ENCODE results near the gene TRIM52. TPM values are rescaled to one million over a fixed set of nuclear protein-coding genes. Genes with fewer than 3 reads are reported as not detected.

The TRIM52 gene
- total and polyA plus RNA-seq, 9 of the 15 experiments (the other 6 are each of a cell fraction or from before 2014, with no cell fraction given): 3.3 to 21.9 (median 13.5) TPM

DNA sequence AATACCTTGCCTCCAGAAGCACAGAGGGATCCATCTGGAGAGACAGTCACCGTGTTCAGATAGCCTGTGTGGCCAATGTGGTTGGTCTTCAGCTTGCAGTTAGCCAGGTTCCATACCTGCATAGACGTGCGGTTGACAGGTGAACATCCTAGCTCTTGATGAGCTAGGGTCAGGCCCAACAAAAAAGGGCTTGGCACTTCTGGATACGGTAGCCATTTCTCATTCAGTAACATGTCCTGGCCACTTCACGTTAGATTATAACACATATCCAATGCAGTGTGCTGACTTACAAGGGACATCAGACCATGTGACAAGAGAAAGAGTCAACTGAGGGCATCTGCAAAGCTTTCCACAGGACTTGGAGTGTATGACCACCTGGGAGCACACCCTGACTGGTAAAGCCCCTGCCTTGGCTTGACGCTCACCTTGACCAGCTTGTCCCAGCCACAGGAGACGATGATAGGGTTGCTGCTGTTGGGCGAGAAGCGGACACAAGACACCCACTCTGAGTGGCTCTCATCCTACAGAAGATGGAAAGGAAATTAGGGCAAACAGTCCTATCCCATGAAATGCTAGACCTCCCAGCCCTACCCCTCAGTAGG lies 21.8 kb downstream of the TRIM52 start:
- WGBS (ENCODE audit: insufficient coverage, low coverage, missing lambda C conversion rate): 92% methylated on average over 9 of the region's 9 CpGs
- H3K36me3 ChIP-seq (ENCODE audit: control insufficient read depth, insufficient read depth, low read length): peaks cover 91% of the 10 kb centered on the region
- no peaks in the 10 kb centered on the region for H3K9me3 ChIP-seq (replicated peaks; ENCODE audit: control insufficient read depth, insufficient read depth, low read depth, low read length)
- H4K20me1 ChIP-seq (replicated peaks; ENCODE audit: control insufficient read depth, insufficient read depth, low read length): peaks cover 67% of the 10 kb centered on the region
- no peak overlapping the region for H3K4me3 ChIP-seq
- POLR2A ChIA-PET: interaction anchor here (0.6 to 17.5 kb wide), 5 partner anchors 8 to 1386 kb away, joined by 3 to 185 read pairs (median 4); partner anchors contain the start of gene TRIM52
- peak overlapping the region; percentile 38 for H3K4me2 ChIP-seq (ENCODE audit: insufficient read depth, low read length)
- intact Hi-C loops (cut with micrococcal nuclease): no loop called here
- no peak for DNase-seq (ENCODE audit: extremely low read depth in 1 of 4, low spot score in 3 of 4)
- H3K27ac ChIP-seq (ENCODE audit: extremely low read depth, low read depth, low read length): peak overlapping the region; percentile 41; the same call in 2 of the 3 replicates
- peaks cover 69% of the 10 kb centered on the region for H3K79me2 ChIP-seq (ENCODE audit: control insufficient read depth, insufficient read depth, low read length)
- no peak for FAIRE-seq
- H3K4me1 ChIP-seq (replicated peaks in 1 of 2; ENCODE audit: control insufficient read depth in 2 of 2, insufficient read depth in 2 of 2, low read length in 2 of 2): peaks cover 19 to 35% of the 10 kb centered on the region in 2 experiments; a peak in 4 of 5 replicates
- in situ Hi-C loops (cut with MboI): no loop called here
- no TSS peak for BruUV-seq (replicated peaks)
- H3K9me1 ChIP-seq (ENCODE audit: control insufficient read depth, insufficient read depth, low read length): peaks cover 8% of the 10 kb centered on the region
- peak overlapping the region in 1 of 2 experiments; percentile 80; a peak in 2 of 4 replicates for H3K9ac ChIP-seq (ENCODE audit: insufficient read depth in 1 of 2, low read depth in 2 of 2, low read length in 2 of 2)
- CTCF ChIA-PET (ENCODE audit: low intra/inter-chr PET ratio): no interaction called here
- no peaks in the 10 kb centered on the region for H3K27me3 ChIP-seq (ENCODE audit: control insufficient read depth in 2 of 2, insufficient read depth in 2 of 2, low read length in 2 of 2)
- ATAC-seq: no peak
- H2AFZ ChIP-seq (ENCODE audit: low read depth, low read length): no peak overlapping the region
- TF ChIP-seq NFRKB (IDR thresholded peaks at IDR 0.05; ENCODE audit: low read depth) (no peak), ZNF311 (CRISPR knock-in tag; IDR thresholded peaks at IDR 0.05) (no peak), SRSF3 (IDR thresholded peaks at IDR 0.05; ENCODE audit: insufficient read depth, low read length) (no peak), POLR2AphosphoS2 (IDR thresholded peaks at IDR 0.05; ENCODE audit: low read length) (peak; percentile 82; the same call in 1 of the 2 replicates), SAP30 (IDR thresholded peaks at IDR 0.05; ENCODE audit: borderline replicate concordance, insufficient read depth, low read depth, low read length, poor library complexity, severe bottlenecking) (no peak), FUS (optimal IDR thresholded peaks at IDR 0.05; ENCODE audit: low read depth, low read length) (no peak), RBFOX2 (IDR thresholded peaks at IDR 0.05; ENCODE audit: low read depth, low read length) (no peak), ZC3H11A (IDR thresholded peaks at IDR 0.05; ENCODE audit: low read depth, low read length) (no peak), TGIF2 (CRISPR knock-in tag; IDR thresholded peaks at IDR 0.05) (no peak), MYC (IDR thresholded peaks at IDR 0.05; ENCODE audit: low read depth, low read length) (no peak), MYC (CRISPR knock-in tag; IDR thresholded peaks at IDR 0.05; ENCODE audit: borderline replicate concordance, low read depth) (no peak), FOXK2 (conservative IDR thresholded peaks at IDR 0.05 in 1 of 2, IDR thresholded peaks at IDR 0.05 in 1 of 2; ENCODE audit: low read depth in 2 of 2) (no peak), ZNF23 (CRISPR knock-in tag; IDR thresholded peaks at IDR 0.05) (no peak), ZZZ3 (IDR thresholded peaks at IDR 0.05) (no peak), MTF1 (CRISPR knock-in tag; IDR thresholded peaks at IDR 0.05; ENCODE audit: borderline replicate concordance) (no peak)
- TF ChIP-seq, protein P1, sequence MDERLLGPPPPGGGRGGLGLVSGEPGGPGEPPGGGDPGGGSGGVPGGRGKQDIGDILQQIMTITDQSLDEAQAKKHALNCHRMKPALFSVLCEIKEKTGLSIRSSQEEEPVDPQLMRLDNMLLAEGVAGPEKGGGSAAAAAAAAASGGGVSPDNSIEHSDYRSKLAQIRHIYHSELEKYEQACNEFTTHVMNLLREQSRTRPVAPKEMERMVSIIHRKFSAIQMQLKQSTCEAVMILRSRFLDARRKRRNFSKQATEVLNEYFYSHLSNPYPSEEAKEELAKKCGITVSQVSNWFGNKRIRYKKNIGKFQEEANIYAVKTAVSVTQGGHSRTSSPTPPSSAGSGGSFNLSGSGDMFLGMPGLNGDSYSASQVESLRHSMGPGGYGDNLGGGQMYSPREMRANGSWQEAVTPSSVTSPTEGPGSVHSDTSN (CRISPR knock-in tag; IDR thresholded peaks at IDR 0.05; ENCODE audit: low read depth): no peak
- TF ChIP-seq, protein P1 (tag; conservative IDR thresholded peaks at IDR 0.05; ENCODE audit: low read depth): no peak
- TF ChIP-seq, protein P2, sequence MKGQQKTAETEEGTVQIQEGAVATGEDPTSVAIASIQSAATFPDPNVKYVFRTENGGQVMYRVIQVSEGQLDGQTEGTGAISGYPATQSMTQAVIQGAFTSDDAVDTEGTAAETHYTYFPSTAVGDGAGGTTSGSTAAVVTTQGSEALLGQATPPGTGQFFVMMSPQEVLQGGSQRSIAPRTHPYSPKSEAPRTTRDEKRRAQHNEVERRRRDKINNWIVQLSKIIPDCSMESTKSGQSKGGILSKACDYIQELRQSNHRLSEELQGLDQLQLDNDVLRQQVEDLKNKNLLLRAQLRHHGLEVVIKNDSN (CRISPR knock-in tag; IDR thresholded peaks at IDR 0.05): no peak
- TF ChIP-seq, protein P3, sequence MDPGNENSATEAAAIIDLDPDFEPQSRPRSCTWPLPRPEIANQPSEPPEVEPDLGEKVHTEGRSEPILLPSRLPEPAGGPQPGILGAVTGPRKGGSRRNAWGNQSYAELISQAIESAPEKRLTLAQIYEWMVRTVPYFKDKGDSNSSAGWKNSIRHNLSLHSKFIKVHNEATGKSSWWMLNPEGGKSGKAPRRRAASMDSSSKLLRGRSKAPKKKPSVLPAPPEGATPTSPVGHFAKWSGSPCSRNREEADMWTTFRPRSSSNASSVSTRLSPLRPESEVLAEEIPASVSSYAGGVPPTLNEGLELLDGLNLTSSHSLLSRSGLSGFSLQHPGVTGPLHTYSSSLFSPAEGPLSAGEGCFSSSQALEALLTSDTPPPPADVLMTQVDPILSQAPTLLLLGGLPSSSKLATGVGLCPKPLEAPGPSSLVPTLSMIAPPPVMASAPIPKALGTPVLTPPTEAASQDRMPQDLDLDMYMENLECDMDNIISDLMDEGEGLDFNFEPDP (CRISPR knock-in tag; IDR thresholded peaks at IDR 0.05): no peak
